ENCODE measurements around the gene IGFLR1. TPM values are rescaled to one million over a fixed set of nuclear protein-coding genes. Genes with fewer than 3 reads are reported as not detected.

The IGFLR1 gene
- total and polyA plus RNA-seq, 4 donors, result 7.0 to 59.7 (median 31.2) TPM

DNA sequence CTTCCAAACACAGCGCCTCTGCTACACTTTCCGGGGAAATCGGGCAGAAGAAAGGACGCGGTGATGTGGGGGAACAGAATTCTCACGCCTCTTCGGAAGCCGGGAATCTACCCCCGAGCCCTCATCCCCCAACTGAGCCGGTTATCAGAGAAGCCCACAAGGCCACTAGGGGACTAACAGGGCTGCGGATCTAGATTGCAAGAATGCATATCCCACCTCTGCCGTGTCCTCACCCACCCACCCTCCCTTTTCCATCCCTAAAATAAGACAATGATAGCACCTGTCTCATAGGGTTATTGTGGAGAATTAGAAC lies 1.1 kb downstream of the IGFLR1 start:
- Histone ChIP-seq H3K4me1 (ENCODE audit: control insufficient read depth in 4 of 4, insufficient read depth in 4 of 4, low read length in 3 of 4) (peaks cover 12 to 53% (median 25%) of the 10 kb centered on the region in 4 donors), H3K9ac (ENCODE audit: low read depth in 1 of 2, low read length in 2 of 2) (peak overlapping the region in 1 of 2 donors; percentile 84), H3K27ac (ENCODE audit: low read depth in 1 of 2, low read length in 2 of 2) (peak overlapping the region; percentile 89 to 93), H3K9me3 (ENCODE audit: control insufficient read depth in 4 of 4, low read length in 3 of 4) (no peaks in the 10 kb centered on the region), H3K4me3 (ENCODE audit: low read depth in 1 of 3, low read length in 3 of 3) (peak overlapping the region; percentile 30 to 73 (median 51)), H3K27me3 (ENCODE audit: control insufficient read depth in 4 of 4, insufficient read depth in 4 of 4, low read length in 3 of 4) (no peaks in the 10 kb centered on the region), H3K36me3 (ENCODE audit: control insufficient read depth in 4 of 4, insufficient read depth in 3 of 4, low read depth in 1 of 4, low read length in 3 of 4) (peaks cover 7 to 29% (median 11%) of the 10 kb centered on the region in 4 donors)
- TF ChIP-seq, protein P1, sequence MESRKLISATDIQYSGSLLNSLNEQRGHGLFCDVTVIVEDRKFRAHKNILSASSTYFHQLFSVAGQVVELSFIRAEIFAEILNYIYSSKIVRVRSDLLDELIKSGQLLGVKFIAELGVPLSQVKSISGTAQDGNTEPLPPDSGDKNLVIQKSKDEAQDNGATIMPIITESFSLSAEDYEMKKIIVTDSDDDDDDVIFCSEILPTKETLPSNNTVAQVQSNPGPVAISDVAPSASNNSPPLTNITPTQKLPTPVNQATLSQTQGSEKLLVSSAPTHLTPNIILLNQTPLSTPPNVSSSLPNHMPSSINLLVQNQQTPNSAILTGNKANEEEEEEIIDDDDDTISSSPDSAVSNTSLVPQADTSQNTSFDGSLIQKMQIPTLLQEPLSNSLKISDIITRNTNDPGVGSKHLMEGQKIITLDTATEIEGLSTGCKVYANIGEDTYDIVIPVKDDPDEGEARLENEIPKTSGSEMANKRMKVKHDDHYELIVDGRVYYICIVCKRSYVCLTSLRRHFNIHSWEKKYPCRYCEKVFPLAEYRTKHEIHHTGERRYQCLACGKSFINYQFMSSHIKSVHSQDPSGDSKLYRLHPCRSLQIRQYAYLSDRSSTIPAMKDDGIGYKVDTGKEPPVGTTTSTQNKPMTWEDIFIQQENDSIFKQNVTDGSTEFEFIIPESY (IDR thresholded peaks at IDR 0.05), result no peak
- TF ChIP-seq FOXA2 (IDR thresholded peaks at IDR 0.05) (no peak), YY1 (IDR thresholded peaks at IDR 0.05) (no peak), JUND (IDR thresholded peaks at IDR 0.05) (no peak), NR2F2 (IDR thresholded peaks at IDR 0.05) (no peak), GABPA (IDR thresholded peaks at IDR 0.05 in 1 of 2, conservative IDR thresholded peaks at IDR 0.05 in 1 of 2) (no peak), RXRA (IDR thresholded peaks at IDR 0.05) (no peak), HNF4G (IDR thresholded peaks at IDR 0.05) (no peak), RAD21 (IDR thresholded peaks at IDR 0.05) (no peak), FOXA1 (IDR thresholded peaks at IDR 0.05) (no peak), EGR1 (IDR thresholded peaks at IDR 0.05; ENCODE audit: low read depth in 2 of 2) (no peak), TAF1 (conservative IDR thresholded peaks at IDR 0.05) (no peak), SP1 (IDR thresholded peaks at IDR 0.05) (no peak), HNF4A (conservative IDR thresholded peaks at IDR 0.05) (no peak)
- TF ChIP-seq, protein P2, sequence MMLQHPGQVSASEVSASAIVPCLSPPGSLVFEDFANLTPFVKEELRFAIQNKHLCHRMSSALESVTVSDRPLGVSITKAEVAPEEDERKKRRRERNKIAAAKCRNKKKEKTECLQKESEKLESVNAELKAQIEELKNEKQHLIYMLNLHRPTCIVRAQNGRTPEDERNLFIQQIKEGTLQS (IDR thresholded peaks at IDR 0.05), result no peak
- TF ChIP-seq, protein P3, sequence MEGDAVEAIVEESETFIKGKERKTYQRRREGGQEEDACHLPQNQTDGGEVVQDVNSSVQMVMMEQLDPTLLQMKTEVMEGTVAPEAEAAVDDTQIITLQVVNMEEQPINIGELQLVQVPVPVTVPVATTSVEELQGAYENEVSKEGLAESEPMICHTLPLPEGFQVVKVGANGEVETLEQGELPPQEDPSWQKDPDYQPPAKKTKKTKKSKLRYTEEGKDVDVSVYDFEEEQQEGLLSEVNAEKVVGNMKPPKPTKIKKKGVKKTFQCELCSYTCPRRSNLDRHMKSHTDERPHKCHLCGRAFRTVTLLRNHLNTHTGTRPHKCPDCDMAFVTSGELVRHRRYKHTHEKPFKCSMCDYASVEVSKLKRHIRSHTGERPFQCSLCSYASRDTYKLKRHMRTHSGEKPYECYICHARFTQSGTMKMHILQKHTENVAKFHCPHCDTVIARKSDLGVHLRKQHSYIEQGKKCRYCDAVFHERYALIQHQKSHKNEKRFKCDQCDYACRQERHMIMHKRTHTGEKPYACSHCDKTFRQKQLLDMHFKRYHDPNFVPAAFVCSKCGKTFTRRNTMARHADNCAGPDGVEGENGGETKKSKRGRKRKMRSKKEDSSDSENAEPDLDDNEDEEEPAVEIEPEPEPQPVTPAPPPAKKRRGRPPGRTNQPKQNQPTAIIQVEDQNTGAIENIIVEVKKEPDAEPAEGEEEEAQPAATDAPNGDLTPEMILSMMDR (IDR thresholded peaks at IDR 0.05; ENCODE audit: low read depth, low read length, missing input control), result no peak
- TF ChIP-seq, protein P4, sequence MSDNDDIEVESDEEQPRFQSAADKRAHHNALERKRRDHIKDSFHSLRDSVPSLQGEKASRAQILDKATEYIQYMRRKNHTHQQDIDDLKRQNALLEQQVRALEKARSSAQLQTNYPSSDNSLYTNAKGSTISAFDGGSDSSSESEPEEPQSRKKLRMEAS (IDR thresholded peaks at IDR 0.05), result no peak
- TF ChIP-seq, protein P5, sequence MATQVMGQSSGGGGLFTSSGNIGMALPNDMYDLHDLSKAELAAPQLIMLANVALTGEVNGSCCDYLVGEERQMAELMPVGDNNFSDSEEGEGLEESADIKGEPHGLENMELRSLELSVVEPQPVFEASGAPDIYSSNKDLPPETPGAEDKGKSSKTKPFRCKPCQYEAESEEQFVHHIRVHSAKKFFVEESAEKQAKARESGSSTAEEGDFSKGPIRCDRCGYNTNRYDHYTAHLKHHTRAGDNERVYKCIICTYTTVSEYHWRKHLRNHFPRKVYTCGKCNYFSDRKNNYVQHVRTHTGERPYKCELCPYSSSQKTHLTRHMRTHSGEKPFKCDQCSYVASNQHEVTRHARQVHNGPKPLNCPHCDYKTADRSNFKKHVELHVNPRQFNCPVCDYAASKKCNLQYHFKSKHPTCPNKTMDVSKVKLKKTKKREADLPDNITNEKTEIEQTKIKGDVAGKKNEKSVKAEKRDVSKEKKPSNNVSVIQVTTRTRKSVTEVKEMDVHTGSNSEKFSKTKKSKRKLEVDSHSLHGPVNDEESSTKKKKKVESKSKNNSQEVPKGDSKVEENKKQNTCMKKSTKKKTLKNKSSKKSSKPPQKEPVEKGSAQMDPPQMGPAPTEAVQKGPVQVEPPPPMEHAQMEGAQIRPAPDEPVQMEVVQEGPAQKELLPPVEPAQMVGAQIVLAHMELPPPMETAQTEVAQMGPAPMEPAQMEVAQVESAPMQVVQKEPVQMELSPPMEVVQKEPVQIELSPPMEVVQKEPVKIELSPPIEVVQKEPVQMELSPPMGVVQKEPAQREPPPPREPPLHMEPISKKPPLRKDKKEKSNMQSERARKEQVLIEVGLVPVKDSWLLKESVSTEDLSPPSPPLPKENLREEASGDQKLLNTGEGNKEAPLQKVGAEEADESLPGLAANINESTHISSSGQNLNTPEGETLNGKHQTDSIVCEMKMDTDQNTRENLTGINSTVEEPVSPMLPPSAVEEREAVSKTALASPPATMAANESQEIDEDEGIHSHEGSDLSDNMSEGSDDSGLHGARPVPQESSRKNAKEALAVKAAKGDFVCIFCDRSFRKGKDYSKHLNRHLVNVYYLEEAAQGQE (IDR thresholded peaks at IDR 0.05), result no peak
- no peak for DNase-seq (ENCODE audit: low spot score)
- WGBS, result 4% methylated on average over 12 of the region's 12 CpGs

Data from liver (tissue), 9 donors.